ENCODE results near the gene STK32B.

- TF ChIP-seq POLR2A (IDR thresholded peaks at IDR 0.05; ENCODE audit: low read length) (no peak), MYC (IDR thresholded peaks at IDR 0.05; ENCODE audit: borderline replicate concordance, low read length) (no peak), CTCF (IDR thresholded peaks at IDR 0.05) (no peak), CHD4 (IDR thresholded peaks at IDR 0.05; ENCODE audit: borderline replicate concordance) (no peak), EP300 (IDR thresholded peaks at IDR 0.05) (no peak)
Observed at GRCh38 chr4:5524446-5525299, 473.4 kb downstream of the STK32B start.

Measured in A549 (cell line).